GM12878 (cell line): ENCODE results near the gene ACAP2. TPM values are rescaled to one million over a fixed set of nuclear protein-coding genes. Genes with fewer than 3 reads are reported as not detected.

Source experiments
- ATAC-seq: fragments of 200-7000 bp; cut with Tn5 transposase; 3 replicates; pipeline ENCODE4 v1.9.1; 2020; ENCODE audit warnings: mild to moderate bottlenecking, moderate library complexity
- BruUV-seq: library from RNA; stranded (reverse); fragments of 400-500 nt; replicated peaks from 2 replicates; lab custom pipeline; 2021; lab: Mats Ljungman, UMichigan
- CTCF ChIA-PET: fragments of 300-600 bp; sonication (Branson Sonifier 250); formaldehyde crosslinking; extraction: SDS; loops from one replicate; lab custom pipeline; 2021; ENCODE audit warnings: inconsistent platforms; lab: Yijun Ruan, JAX
- POLR2A ChIA-PET: fragments of 350-600 bp; formaldehyde crosslinking; extraction: SDS; loops from one replicate; lab custom pipeline; 2021; ENCODE audit warnings: inconsistent platforms; lab: Charles Lee
- RAD21 ChIA-PET: fragments of 300-600 bp; sonication (Branson Sonifier 250); formaldehyde crosslinking; loops from one replicate; lab custom pipeline; 2023; ENCODE audit warnings: antibody characterized with exemption; ENCODE audit not compliant: unreplicated experiment; lab: Charles Lee
- SMC1A ChIA-PET: fragments of 300-600 bp; sonication (Branson Sonifier 250); formaldehyde crosslinking; loops from one replicate; lab custom pipeline; 2023; ENCODE audit not compliant: unreplicated experiment, uncharacterized antibody; lab: Charles Lee
- DNase-seq: peaks from one replicate; pipeline ENCODE4 v3.0.0-alpha.2; 2011; ENCODE audit warnings: low read depth, low spot score
- FAIRE-seq: peaks from 3 replicates; lab custom pipeline; 2011; peaks lifted over from hg19 to GRCh38; lab: Jason Lieb, UNC
- H2AFZ ChIP-seq: 2 replicates; pipeline ENCODE4 v1.6.0; 2011; ENCODE audit warnings: low read depth, low read length, control low read depth; ENCODE audit not compliant: control insufficient read depth
- H3K27ac ChIP-seq: 2 replicates; pipeline ENCODE4 v1.5.1; 2011; ENCODE audit warnings: control low read depth; ENCODE audit not compliant: control insufficient read depth, insufficient read depth
- H3K27me3 ChIP-seq, 2 experiments: replicated peaks in 1 of 2; 2 replicates each; pipeline versions ENCODE4 v1.6.0 to v1.6.1; 2011; ENCODE audit warnings: low read length in 1 of 2; ENCODE audit not compliant: control insufficient read depth in 2 of 2, insufficient read depth in 2 of 2
- H3K36me3 ChIP-seq, 2 experiments: 2 replicates each; pipeline ENCODE4 v1.5.1; 2011; ENCODE audit warnings: low read length in 1 of 2; ENCODE audit not compliant: control insufficient read depth in 2 of 2, insufficient read depth in 2 of 2
- H3K4me1 ChIP-seq: 2 replicates; pipeline ENCODE4 v1.6.1; 2011; ENCODE audit warnings: mild to moderate bottlenecking, low read length, moderate library complexity, mixed read lengths; ENCODE audit not compliant: control insufficient read depth, insufficient read depth
- H3K4me2 ChIP-seq: 2 replicates; pipeline ENCODE4 v1.6.0; 2011; ENCODE audit warnings: control low read depth; ENCODE audit not compliant: control insufficient read depth, insufficient read depth
- H3K4me3 ChIP-seq: fragments of 200-600 bp; sonication (generic); 2 replicates; pipeline ENCODE4 v1.5.1; 2016
- H3K79me2 ChIP-seq: 2 replicates; pipeline ENCODE4 v1.6.0; 2011; ENCODE audit warnings: low read length; ENCODE audit not compliant: control insufficient read depth, insufficient read depth
- H3K9ac ChIP-seq: 2 replicates; pipeline ENCODE4 v1.8.0; 2011; ENCODE audit warnings: low read length, control low read depth, mixed read lengths; ENCODE audit not compliant: control insufficient read depth, insufficient read depth
- H3K9me3 ChIP-seq: replicated peaks from 3 replicates; pipeline ENCODE4 v1.5.1; 2011; ENCODE audit warnings: mild to moderate bottlenecking, low read length; ENCODE audit not compliant: control insufficient read depth, insufficient read depth
- H4K20me1 ChIP-seq: 2 replicates; pipeline ENCODE4 v1.6.0; 2011; ENCODE audit not compliant: control insufficient read depth, insufficient read depth
- HDAC2 ChIP-seq: fragments of 200-600 bp; sonication (generic); IDR thresholded peaks from 2 replicates; pipeline ENCODE4 v1.6.1; 2017
- RB1 ChIP-seq: fragments of 450-650 bp; formaldehyde crosslinking; IDR thresholded peaks from 2 replicates; pipeline ENCODE4 v1.6.1; 2017; ENCODE audit warnings: mild to moderate bottlenecking, borderline replicate concordance
- RBBP5 ChIP-seq: fragments of 200-600 bp; sonication (generic); conservative IDR thresholded peaks from 2 replicates; pipeline ENCODE4 v1.6.1; 2016
- ZSCAN29 ChIP-seq: fragments of 450-650 bp; IDR thresholded peaks from 2 replicates; pipeline ENCODE4 v1.6.1; 2017; ENCODE audit warnings: mild to moderate bottlenecking, moderate library complexity
- WGBS: methylation state at CpG from one replicate; pipeline ENCODE4 v1.1.6; 2016; ENCODE audit warnings: low lambda C conversion rate; ENCODE audit not compliant: insufficient replicate concordance, insufficient coverage; ENCODE audit errors: missing lambda C conversion rate; 5-methylcytosine and 5-hydroxymethylcytosine counted together
- in situ Hi-C: fragments of 300-500 bp; cut with MboI; formaldehyde crosslinking; loops from 9 replicates; pipeline ENCODE4 v1.14.3; 2018; ENCODE audit warnings: mixed read lengths
- intact Hi-C: fragments of 100-400 bp; cut with micrococcal nuclease; formaldehyde crosslinking; loops from one replicate; pipeline ENCODE4 v1.14.2; 2022; ENCODE audit not compliant: unreplicated experiment
- polyA plus RNA-seq, 11 experiments: library from polyadenylated mRNA; depleted of rRNA in 4 of 11; unstranded in 6 of 11; stranded (reverse) in 5 of 11; fragments of >200 nt; fragmentation: Nextera tagmentation in 4 of 11; fragmentation: Illumina TruSeq in 1 of 11; extraction: Ambion mirVana in 4 of 11; extraction: Trizol in 1 of 11; gene quantifications; 1 replicate in 1 of 11; 2 replicates in 10 of 11; pipeline versions ENCODE4 v1.2.1 to v1.2.3, GENCODE V29; 2011 to 2016; ENCODE audit warnings: inconsistent platforms in 2 of 11, missing spikeins in 2 of 11, low read depth in 1 of 11
- total RNA-seq, 4 experiments: library from RNA; depleted of rRNA in 3 of 4; stranded (reverse); fragments of >200 nt in 3 of 4; fragmentation: Illumina TruSeq in 1 of 4; extraction: Trizol in 1 of 4; gene quantifications; 2 replicates each; pipeline versions ENCODE4 v1.2.1 to v1.2.3, GENCODE V29; 2013 to 2021

The ACAP2 gene
- total and polyA plus RNA-seq, 10 of the 15 experiments (the other 5 are each of a cell fraction or from before 2014, with no cell fraction given), result 7.1 to 53.8 (median 35.7) TPM

- no peaks in the 10 kb centered on the region for H3K9me3 ChIP-seq
- no peak overlapping the region for H2AFZ ChIP-seq
- H3K9ac ChIP-seq, result no peak overlapping the region
- in situ Hi-C loops, result loop anchor here (5.0 to 10.0 kb wide), 3 partner anchors 110 to 922 kb away; no protein-coding TSS in a partner anchor
- intact Hi-C loops, result no loop called here
- BruUV-seq, result no TSS peak
- WGBS, result 97% methylated on average over 19 of the region's 19 CpGs
- ChIA-PET CTCF (interaction anchor here (0.6 to 5.2 kb wide), 8 partner anchors 103 to 585 kb away, joined by 3 to 35 read pairs (median 3); partner anchors contain the start of gene LSG1), POLR2A (interaction anchor here (0.8 to 1.6 kb wide), 4 partner anchors 49 to 584 kb away, joined by 3 to 7 read pairs (median 4); partner anchors contain the start of gene LSG1), SMC1A (interaction anchor here (1.1 to 2.9 kb wide), 4 partner anchors 49 to 574 kb away, joined by 3 to 24 read pairs (median 14); no protein-coding TSS in a partner anchor), RAD21 (interaction anchor here (0.8 to 2.4 kb wide), 7 partner anchors 14 to 584 kb away, joined by 3 to 18 read pairs (median 7); partner anchors contain the start of genes LSG1 and XXYLT1)
- H4K20me1 ChIP-seq, result no peaks in the 10 kb centered on the region
- H3K4me1 ChIP-seq, result peaks cover 31% of the 10 kb centered on the region
- no peak overlapping the region for H3K4me2 ChIP-seq
- no peak for TF ChIP-seq ZSCAN29
- no peak for TF ChIP-seq HDAC2
- no peak for TF ChIP-seq RBBP5
- no peak for TF ChIP-seq RB1
- DNase-seq (no peak), ATAC-seq (no peak), FAIRE-seq (no peak)
- no peak overlapping the region for H3K27ac ChIP-seq
- no peaks in the 10 kb centered on the region for H3K36me3 ChIP-seq
- peaks cover 15% of the 10 kb centered on the region for H3K79me2 ChIP-seq
- H3K4me3 ChIP-seq, result no peak overlapping the region
- no peaks in the 10 kb centered on the region for H3K27me3 ChIP-seq
Measured at GRCh38 chr3:195256639-195257453, 186.0 kb downstream of the ACAP2 start.
